GM19351 (cell line): ENCODE results near the gene ARHGEF10L.

Experiments used
- ATAC-seq: cut with Tn5 transposase; IDR thresholded peaks from one replicate; pipeline ENCODE4 v1.9.1; 2021; ENCODE audit warnings: mild to moderate bottlenecking, moderate library complexity; ENCODE audit not compliant: unreplicated experiment

ARHGEF10L gene

DNA sequence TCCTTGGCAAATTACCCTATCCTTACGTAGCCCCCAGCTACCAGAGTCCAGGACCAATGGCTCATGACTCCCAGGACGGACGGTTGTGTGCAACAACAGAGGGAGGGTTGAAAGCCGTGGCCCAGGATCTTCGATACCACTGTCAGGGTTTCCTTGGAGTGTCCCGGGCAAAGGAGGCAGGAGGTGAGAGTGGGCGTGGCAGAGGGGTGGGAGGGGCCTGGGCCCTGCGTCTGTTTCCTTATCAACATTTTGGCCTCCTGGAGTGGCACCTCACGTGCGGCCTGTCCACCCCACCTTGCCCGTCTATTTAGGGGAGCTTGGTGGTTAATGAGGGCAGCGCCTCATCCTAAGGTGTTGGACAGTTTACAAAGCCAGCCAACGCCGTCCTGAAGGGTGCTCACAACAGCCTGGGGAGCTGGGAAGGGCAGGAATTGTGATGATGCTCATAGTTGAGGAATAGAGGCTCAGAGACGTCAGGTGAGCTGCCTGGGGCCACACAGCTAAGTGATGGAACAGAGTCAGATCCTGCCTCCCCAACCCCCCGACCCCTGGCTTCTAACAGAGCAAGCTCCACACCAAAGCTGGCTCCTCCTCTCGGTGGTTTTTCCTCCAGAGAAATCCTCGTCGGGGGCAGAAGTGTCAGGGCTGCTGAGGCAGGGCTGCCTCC is 17.4 kb upstream of the ARHGEF10L start:
- ATAC-seq = no peak

- no peak for ATAC-seq
Measured at GRCh38 chr1:17523321-17524041, 16.0 kb upstream of the ARHGEF10L start.

GRCh38 chr1:17524645-17525044 is 14.9 kb upstream of the ARHGEF10L start:
- ATAC-seq = no peak

DNA sequence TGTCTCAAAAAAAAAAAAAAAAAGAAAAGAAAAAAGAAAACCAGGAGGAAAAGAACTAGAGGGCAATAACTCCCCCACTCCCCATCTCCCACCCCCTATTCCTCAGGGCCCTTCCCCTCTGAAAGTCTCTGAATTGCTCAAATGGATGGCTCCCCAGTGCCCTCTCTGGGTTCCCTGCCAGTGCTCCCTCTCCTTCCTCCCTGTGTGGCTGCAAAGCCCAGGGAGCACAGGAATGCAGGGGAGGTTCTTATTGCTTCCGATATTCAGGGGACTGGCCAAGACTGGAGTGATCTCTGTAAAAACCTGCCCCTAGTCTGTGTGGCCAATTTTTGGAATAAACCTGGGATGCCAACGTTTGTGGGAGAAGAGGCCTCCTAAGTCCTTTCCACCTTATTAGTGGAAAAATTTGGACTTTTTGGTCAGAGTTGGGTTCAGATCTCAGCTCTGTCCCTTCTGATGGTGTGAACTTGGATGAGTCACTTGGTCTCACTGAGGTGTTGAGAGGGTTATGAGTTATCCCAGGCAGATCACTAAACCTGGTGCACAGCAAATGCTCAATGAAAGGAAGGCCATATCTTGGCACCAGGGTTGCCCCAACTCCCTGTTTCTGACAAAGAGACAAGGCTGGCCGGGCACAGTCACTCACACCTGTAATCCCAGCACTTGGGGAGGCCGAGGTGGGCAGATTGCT is 13.4 kb upstream of the ARHGEF10L start:
- ATAC-seq = no peak

DNA sequence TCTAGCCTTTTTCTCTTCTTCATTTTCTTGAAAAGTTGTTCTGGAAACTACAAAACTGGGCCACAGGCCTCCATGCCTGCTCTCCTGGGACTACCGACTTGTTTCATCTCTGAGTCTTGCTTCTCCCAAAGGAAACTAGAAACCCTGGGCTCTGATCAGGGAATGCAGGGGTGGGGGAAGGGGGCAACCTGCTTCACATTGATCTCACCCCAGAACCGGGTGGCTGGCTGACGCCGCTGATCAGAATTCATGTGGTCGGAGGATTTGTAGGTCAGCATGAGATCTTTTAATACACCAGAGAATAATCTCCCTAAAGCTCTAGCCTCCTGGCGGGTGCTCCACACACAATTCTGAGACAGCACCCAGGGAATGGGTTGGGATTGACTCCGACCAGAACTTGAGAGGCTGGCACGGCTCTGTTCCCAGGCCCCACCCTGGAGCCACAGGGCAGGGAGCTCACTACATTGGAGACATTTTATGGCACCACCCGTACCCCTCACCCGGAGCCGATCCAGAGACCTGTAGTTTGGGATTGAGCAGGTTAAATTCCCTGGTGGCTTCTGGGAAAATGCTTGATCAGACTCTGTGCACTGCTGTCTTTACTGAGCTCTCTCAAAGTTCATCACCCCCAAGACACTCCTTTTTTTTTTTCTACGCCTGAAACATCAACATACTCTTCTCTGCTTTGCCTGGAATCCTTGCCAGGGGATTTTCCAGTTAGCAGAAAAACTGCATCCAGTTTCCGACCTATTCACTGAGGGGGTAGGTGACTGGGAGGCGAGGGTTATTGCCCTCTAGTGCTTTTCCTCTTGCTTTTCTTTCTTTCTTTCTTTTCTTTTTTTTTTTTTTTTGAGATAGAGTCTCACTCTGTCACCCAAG is 12.2 kb upstream of the ARHGEF10L start:
- ATAC-seq = no peak

DNA sequence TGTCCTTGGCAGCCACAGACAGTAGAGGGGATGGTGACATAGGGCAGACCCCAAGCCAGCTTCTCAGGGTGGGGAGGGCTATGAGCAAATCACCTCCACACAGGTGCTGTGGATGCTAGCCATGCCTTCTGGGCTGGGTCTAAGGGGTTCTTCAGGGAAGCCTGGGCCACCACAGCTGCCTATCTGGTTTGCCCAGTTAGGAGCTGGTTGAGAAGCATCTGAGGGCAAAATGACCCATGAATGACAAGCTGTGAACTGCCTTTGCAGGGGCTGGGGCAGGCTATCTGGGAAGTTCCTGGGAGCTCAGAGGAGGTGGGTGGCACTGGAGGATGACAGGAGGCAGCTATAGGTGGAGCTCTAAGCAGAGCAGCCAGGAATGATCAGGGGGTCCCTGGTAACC is 10.1 kb upstream of the ARHGEF10L start:
- ATAC-seq = no peak

DNA sequence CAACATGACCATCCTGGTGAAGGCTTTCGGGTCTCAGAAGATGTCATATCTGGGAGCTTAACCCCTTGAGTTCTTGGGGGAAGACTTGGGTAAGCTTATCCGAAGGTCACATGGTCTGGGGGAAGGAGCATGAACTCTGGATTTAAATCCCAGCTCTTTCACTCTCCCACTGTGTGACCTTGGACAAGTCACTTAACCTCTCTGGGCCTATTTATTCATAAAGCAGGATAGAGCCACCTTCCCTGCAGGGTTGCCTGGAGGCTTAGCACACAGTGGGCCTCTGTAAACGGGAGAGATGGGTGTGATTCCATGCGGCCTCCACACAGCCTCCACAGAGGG is 8.2 kb upstream of the ARHGEF10L start:
- ATAC-seq = no peak

- ATAC-seq = no peak
Measured at GRCh38 chr1:17531682-17532487, 7.6 kb upstream of the ARHGEF10L start.

GRCh38 chr1:17533201-17533600 is 6.3 kb upstream of the ARHGEF10L start:
- ATAC-seq = no peak

DNA sequence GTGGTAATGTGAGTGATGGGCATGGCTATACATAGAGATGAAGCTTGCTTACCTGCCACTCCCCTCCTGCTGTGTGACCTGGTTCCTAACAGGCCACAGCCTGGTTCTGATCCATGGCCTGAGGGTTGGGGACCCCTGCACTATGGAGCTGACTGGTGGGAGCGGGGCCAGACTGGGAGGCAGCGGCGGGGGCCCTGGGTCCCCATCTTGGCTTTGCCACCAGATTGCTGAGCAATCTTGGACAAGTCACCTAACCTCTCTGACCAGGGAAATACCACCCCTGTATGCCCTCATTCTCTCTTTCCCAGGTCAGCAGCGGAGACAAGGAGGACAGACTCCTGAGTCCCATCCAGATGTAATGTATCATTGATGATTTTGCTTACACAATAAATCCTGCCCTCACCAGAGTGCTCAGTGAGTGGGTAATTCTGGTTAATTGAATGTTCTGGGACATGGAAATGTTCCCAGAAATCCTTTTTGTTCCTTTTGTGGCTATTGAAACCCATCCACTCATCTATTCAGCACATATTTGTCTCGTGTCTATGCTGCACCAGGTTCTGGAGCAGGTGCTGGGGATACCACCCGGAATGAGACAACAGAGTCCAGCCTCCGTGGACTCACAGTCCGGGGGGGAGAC is 4.1 kb upstream of the ARHGEF10L start:
- ATAC-seq = no peak

DNA sequence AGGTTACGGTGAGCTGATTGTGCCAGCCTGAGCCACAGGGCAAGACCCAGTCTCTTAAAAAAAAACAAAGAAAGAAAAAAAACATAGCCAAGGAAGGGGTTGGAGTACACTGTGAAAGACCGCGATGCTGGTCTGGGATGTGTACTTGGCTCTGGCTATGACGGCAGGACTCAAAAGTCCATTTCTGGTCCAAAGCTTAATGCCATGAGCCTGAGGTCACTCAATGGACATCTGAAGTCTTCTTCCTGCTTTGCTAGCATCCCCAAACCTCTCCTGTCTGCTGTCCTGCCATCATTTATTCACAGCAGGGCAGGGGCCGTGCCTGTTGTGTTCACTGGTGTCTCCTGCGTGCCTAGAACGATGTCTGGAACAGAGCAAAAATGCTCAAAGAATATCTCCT is 1.5 kb upstream of the ARHGEF10L start:
- ATAC-seq = no peak

GRCh38 chr1:17538428-17539117 is 925 bp upstream of the ARHGEF10L start:
- ATAC-seq = no peak

DNA sequence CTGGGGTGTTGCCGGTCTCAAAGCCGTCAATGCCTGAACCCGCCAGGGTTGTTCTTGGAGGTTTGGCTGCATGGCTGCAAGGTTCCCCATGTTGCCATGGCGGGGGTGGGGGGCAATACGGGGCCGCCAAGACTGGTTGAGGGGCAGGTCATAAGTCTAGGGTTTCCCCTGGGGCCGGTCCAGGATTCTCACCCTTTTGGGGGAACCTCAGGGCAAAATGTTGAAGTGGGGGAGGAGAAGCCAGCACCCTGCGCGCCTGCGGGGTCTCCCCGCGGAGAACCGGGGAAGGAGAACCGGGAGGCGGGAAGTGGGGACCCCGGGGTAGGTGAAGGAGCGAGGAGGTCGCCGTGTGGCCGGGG is 401 bp upstream of the ARHGEF10L start:
- ATAC-seq = no peak

- ATAC-seq = no peak
Measured at GRCh38 chr1:17540255-17541001, 930 bp downstream of the ARHGEF10L start.

DNA sequence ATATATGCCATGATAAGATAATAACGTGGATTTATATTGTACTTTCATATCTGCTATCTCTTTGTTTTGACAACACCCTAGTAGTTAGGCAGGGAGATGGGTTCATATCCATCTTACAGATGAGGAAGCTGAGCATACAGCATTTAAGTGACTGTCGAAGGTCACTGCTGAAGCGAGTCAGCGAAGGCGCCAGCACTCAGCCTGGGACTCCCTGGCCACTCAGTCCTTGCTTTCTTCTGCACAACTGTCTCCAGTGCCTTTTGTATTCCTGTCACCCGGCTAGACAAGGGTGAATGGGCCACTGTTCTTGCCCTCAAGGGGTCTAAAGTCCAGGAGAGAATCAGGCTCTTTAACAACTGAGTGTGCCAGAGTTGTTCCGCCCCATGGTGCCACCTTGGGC is 3.1 kb downstream of the ARHGEF10L start:
- ATAC-seq = no peak

DNA sequence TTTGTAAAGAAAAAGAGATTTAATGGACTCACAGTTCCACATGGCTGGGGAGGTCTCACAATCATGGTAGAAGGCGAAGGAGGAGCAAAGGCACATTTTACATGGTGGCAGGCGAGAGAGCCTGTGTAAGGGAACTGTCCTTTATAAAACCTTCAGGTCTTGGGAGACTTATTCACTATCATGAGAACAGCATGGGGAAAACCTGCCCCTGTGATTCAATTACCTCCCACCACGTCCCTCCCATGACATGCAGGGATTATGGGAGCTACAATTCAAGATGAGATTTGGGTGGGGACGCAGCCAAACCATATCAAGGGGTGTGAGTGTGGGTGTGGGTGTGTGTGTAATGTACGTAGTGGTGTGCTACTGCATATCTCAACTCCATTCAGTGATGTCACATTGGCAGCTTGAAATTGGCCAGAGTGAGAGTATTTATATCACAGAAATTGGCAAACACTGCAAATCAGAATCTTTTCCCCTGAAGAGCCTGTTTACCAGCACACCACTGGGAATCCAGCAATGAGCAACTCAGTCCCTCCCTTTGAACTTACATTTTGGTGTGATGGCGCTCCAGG is 5.4 kb downstream of the ARHGEF10L start:
- ATAC-seq = no peak

DNA sequence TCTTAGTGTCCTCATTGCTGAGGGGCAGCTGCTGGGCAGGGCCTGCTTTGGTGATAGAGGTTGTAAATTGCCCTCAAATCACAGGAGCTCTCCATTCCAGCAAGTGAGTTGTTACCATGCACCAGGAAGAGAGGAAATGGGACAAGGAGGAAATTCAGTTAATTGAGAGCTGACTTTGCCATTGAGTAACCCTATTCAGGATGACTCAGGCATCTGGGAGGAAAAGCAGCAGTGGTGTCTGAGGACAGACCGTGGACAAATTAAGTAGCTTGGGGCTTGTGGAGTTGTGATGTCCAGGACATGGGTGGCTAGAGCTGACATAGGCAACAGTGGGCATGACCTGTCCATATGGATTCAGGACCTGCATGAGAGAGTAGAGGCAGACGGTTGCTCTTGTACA is 5.9 kb downstream of the ARHGEF10L start:
- ATAC-seq = no peak

GRCh38 chr1:17546946-17547670 is 7.6 kb downstream of the ARHGEF10L start:
- no peak for ATAC-seq
